Measurements from ENCODE around the gene PIGN.

PIGN gene

DNA sequence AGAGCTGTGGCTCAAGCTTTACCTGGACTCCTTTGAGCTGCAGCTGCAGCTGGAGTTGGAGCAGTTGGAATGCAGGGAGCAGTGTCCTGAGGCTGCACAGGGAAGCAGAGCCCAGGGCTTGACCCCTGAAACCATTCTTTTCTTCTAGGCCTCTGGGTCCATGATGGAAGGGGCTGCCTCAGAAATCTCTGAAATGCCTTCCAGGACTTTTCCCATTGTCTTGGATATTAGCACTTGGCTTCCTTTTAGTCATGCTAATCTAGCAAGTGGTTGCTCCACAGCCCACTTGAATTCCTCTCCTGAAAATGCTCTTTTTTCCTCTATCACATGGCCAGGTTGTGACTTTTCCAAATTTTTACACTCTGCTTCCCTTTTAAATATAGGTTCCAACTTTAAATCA lies 185.5 kb downstream of the PIGN start:
- no peak for DNase-seq (ENCODE audit: low read depth)
- H3K4me3 ChIP-seq (ENCODE audit: low read length): no peak overlapping the region
- no peak for TF ChIP-seq CTCF (IDR thresholded peaks at IDR 0.05; ENCODE audit: insufficient read depth, low read depth, low read length, missing control alignments)

GRCh38 chr18:61998957-61999356 lies 187.9 kb downstream of the PIGN start:
- no peak for TF ChIP-seq CTCF (IDR thresholded peaks at IDR 0.05; ENCODE audit: insufficient read depth, low read depth, low read length, missing control alignments)
- no peak overlapping the region for H3K4me3 ChIP-seq (ENCODE audit: low read length)
- DNase-seq (ENCODE audit: low read depth): peak; percentile 67

DNA sequence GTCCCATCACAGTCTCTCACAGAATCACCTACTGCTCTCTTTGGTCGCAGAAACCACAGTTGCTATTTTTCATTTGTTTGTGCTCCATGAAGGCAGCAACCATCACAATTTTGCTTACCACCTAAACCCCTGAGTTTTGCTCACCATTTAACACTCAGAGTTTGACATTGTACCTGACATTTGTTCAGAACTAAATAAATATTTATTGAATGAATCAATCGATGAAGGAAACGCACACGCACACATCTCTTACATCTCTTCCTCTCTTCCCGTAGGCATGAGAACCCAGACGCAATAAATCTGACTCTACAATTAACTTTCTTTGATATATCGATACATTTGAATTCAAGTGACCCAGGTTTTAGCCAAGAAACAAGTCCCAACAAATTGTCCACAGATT lies 188.5 kb downstream of the PIGN start:
- no peak overlapping the region for H3K4me3 ChIP-seq (ENCODE audit: low read length)
- peak; percentile 19 for DNase-seq (ENCODE audit: low read depth)
- no peak for TF ChIP-seq CTCF (IDR thresholded peaks at IDR 0.05; ENCODE audit: insufficient read depth, low read depth, low read length, missing control alignments)

- peak; percentile 90 for DNase-seq (ENCODE audit: low read depth)
- peak; percentile 9 for TF ChIP-seq CTCF (IDR thresholded peaks at IDR 0.05; ENCODE audit: insufficient read depth, low read depth, low read length, missing control alignments)
- no peak overlapping the region for H3K4me3 ChIP-seq (ENCODE audit: low read length)
These were observed 191.2 kb downstream of the PIGN start for GRCh38 chr18:61995618-61996017.

DNA sequence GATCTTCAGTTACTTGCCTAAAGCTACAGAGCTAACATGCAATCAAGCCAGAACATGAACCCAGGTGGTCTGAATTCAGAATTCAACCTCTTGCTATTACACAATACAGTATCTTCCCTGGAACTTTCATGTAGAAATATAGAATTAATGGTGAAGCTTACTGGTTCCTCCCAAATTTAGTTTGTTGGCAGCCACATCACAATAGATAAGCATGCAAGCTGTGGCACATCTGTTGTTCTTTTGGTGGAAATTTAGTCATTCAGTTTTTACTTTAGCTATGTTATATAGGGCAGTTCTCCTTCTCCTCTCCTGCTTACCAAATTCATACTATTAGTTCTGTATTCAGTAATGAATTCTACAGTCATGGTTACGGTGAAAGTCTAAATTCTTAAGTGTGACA lies 193.0 kb downstream of the PIGN start:
- DNase-seq (ENCODE audit: low read depth): peak; percentile 17
- no peak overlapping the region for H3K4me3 ChIP-seq (ENCODE audit: low read length)
- TF ChIP-seq CTCF (IDR thresholded peaks at IDR 0.05; ENCODE audit: insufficient read depth, low read depth, low read length, missing control alignments): no peak

GRCh38 chr18:61992923-61993322 lies 193.9 kb downstream of the PIGN start:
- DNase-seq (ENCODE audit: low read depth): peak; percentile 50
- H3K4me3 ChIP-seq (ENCODE audit: low read length): no peak overlapping the region
- TF ChIP-seq CTCF (IDR thresholded peaks at IDR 0.05; ENCODE audit: insufficient read depth, low read depth, low read length, missing control alignments): no peak

GRCh38 chr18:61992285-61992684 lies 194.6 kb downstream of the PIGN start:
- DNase-seq (ENCODE audit: low read depth): peak; percentile 75
- H3K4me3 ChIP-seq (ENCODE audit: low read length): no peak overlapping the region
- no peak for TF ChIP-seq CTCF (IDR thresholded peaks at IDR 0.05; ENCODE audit: insufficient read depth, low read depth, low read length, missing control alignments)
